HepG2 (cell line): ENCODE measurements around the gene ZNF627. TPM values are rescaled to one million over a fixed set of nuclear protein-coding genes. Genes with fewer than 3 reads are reported as not detected.
A peak's percentile ranks its signal among the peaks of the same experiment; 100 is the strongest.

Source experiments
- AKNA ChIP-seq: sonication (generic); formaldehyde crosslinking; IDR thresholded peaks from 2 replicates; pipeline ENCODE4 v1.4.0; 2020; ENCODE audit warnings: missing genetic modification reagents, borderline replicate concordance
- EEA1 ChIP-seq: sonication (generic); formaldehyde crosslinking; IDR thresholded peaks from 2 replicates; pipeline ENCODE4 v1.5.1; 2020; ENCODE audit warnings: mild to moderate bottlenecking, missing genetic modification reagents, borderline replicate concordance
- FOXA1 ChIP-seq, 2 experiments: fragments of 450-650 bp in 1 of 2; sonication (generic) in 1 of 2; formaldehyde crosslinking in 1 of 2; IDR thresholded peaks; 2 replicates each; pipeline versions ENCODE4 v1.4.0 to v1.6.1; 2016 to 2020; ENCODE audit warnings: missing genetic modification reagents in 1 of 2
- FOXA3 ChIP-seq: IDR thresholded peaks from 2 replicates; pipeline ENCODE4 v1.6.1; 2016; ENCODE audit warnings: missing genetic modification reagents, missing compliant biosample characterization
- FOXJ3 ChIP-seq: sonication (generic); formaldehyde crosslinking; IDR thresholded peaks from 2 replicates; pipeline ENCODE4 v1.4.0; 2020; ENCODE audit warnings: missing genetic modification reagents, mild to moderate bottlenecking, borderline replicate concordance
- GTF2F1 ChIP-seq: fragments of 150-350 bp; IDR thresholded peaks from 2 replicates; pipeline ENCODE4 v1.6.1; 2014; ENCODE audit warnings: low read length
- HDAC2 ChIP-seq: sonication (generic); formaldehyde crosslinking; IDR thresholded peaks from 2 replicates; pipeline ENCODE4 v1.4.0; 2020; ENCODE audit warnings: missing genetic modification reagents
- MAFK ChIP-seq, 2 experiments: IDR thresholded peaks in 1 of 2; conservative IDR thresholded peaks in 1 of 2; 2 replicates each; pipeline ENCODE4 v1.6.1; 2011; ENCODE audit warnings: improper control_type of control experiment in 2 of 2, low read length in 2 of 2
- MBNL3 ChIP-seq: fragments of 250-450 bp; sonication (Bioruptor Pico); conservative IDR thresholded peaks from 2 replicates; pipeline ENCODE4 v1.8.0; 2022; ENCODE audit warnings: mild to moderate bottlenecking, inconsistent platforms
- PLRG1 ChIP-seq: fragments of 450-650 bp; conservative IDR thresholded peaks from 2 replicates; pipeline ENCODE4 v1.6.1; 2016
- RFX1 ChIP-seq: fragments of 450-650 bp; IDR thresholded peaks from 2 replicates; pipeline ENCODE4 v1.6.1; 2017
- RFXANK ChIP-seq: IDR thresholded peaks from 2 replicates; pipeline ENCODE4 v1.6.1; 2016
- SIX1 ChIP-seq: sonication (generic); formaldehyde crosslinking; IDR thresholded peaks from 2 replicates; pipeline ENCODE4 v1.4.0; 2020; ENCODE audit warnings: missing genetic modification reagents, borderline replicate concordance
- ZNF501 ChIP-seq: sonication (generic); formaldehyde crosslinking; IDR thresholded peaks from 2 replicates; pipeline ENCODE4 v1.5.1; 2020; ENCODE audit warnings: mild to moderate bottlenecking, moderate library complexity, missing genetic modification reagents
- ZNF589 ChIP-seq: sonication (generic); formaldehyde crosslinking; conservative IDR thresholded peaks from 2 replicates; pipeline ENCODE4 v1.8.0; 2022; ENCODE audit warnings: mild to moderate bottlenecking, moderate library complexity, missing genetic modification reagents
- ZNF607 ChIP-seq: sonication (generic); formaldehyde crosslinking; IDR thresholded peaks from 2 replicates; pipeline ENCODE4 v1.5.1; 2020; ENCODE audit warnings: missing genetic modification reagents, mild to moderate bottlenecking, borderline replicate concordance
- ZNF609 ChIP-seq: sonication (generic); formaldehyde crosslinking; IDR thresholded peaks from 2 replicates; pipeline ENCODE4 v1.4.0; 2020; ENCODE audit warnings: mild to moderate bottlenecking, missing genetic modification reagents, borderline replicate concordance
- ZNF768 ChIP-seq: sonication (generic); formaldehyde crosslinking; IDR thresholded peaks from 2 replicates; pipeline ENCODE4 v1.4.0; 2020; ENCODE audit warnings: missing genetic modification reagents
- ZSCAN21 ChIP-seq: sonication (generic); formaldehyde crosslinking; IDR thresholded peaks from 2 replicates; pipeline ENCODE4 v1.8.0; 2022; ENCODE audit warnings: mild to moderate bottlenecking, missing genetic modification reagents, moderate library complexity, borderline replicate concordance
- ZSCAN30 ChIP-seq: sonication (generic); formaldehyde crosslinking; IDR thresholded peaks from 2 replicates; pipeline ENCODE4 v1.5.0; 2020; ENCODE audit warnings: mild to moderate bottlenecking, missing genetic modification reagents
- polyA plus RNA-seq, 8 experiments: library from polyadenylated mRNA; depleted of rRNA in 3 of 8; stranded (reverse) in 7 of 8; unstranded in 1 of 8; fragments of >200 nt; fragmentation: Illumina TruSeq in 4 of 8; extraction: Trizol in 4 of 8; gene quantifications; 2 replicates each; pipeline versions ENCODE4 v1.2.1 to v1.2.3, GENCODE V29; 2011 to 2016; ENCODE audit warnings: low read depth in 4 of 8, missing spikeins in 1 of 8, mixed read lengths in 1 of 8; ENCODE audit not compliant: insufficient read depth in 1 of 8
- total RNA-seq, 5 experiments: library from RNA; depleted of rRNA; stranded (reverse); fragments of >200 nt; fragmentation: Illumina TruSeq; extraction: Trizol; gene quantifications; 2 replicates each; pipeline ENCODE4 v1.2.3, GENCODE V29; 2016; ENCODE audit warnings: low read depth in 1 of 5

ZNF627 gene
- total and polyA plus RNA-seq, 2 of the 13 experiments (the other 11 are each of a cell fraction or from before 2014, with no cell fraction given), result 4.2 to 12.7 TPM

- TF ChIP-seq AKNA (no peak), ZSCAN30 (CRISPR knock-in tag) (no peak), FOXA1 (IDR thresholded peaks at IDR 0.05) (no peak), FOXA1 (CRISPR knock-in tag; IDR thresholded peaks at IDR 0.05) (peak; percentile 47), ZNF768 (CRISPR knock-in tag) (peak; percentile 56; the same call in 1 of the 2 replicates), RFXANK (CRISPR knock-in tag) (peak; percentile 72; the same call in 1 of the 2 replicates), MBNL3 (no peak), ZSCAN21 (CRISPR knock-in tag) (peak; percentile 85; the same call in 1 of the 2 replicates), FOXJ3 (CRISPR knock-in tag) (no peak), GTF2F1 (0 out of 2 replicates have a peak, but pooled peaks have one; percentile 43), ZNF609 (CRISPR knock-in tag) (0 out of 2 replicates have a peak, but pooled peaks have one; percentile 30), PLRG1 (no peak), ZNF589 (CRISPR knock-in tag) (0 out of 2 replicates have a peak, but pooled peaks have one; percentile 51), EEA1 (0 out of 2 replicates have a peak, but pooled peaks have one; percentile 85), SIX1 (CRISPR knock-in tag) (no peak), RFX1 (peak; percentile 65; the same call in 1 of the 2 replicates), HDAC2 (CRISPR knock-in tag) (0 out of 2 replicates have a peak, but pooled peaks have one; percentile 38), MAFK (conservative IDR thresholded peaks at IDR 0.05 in 1 of 2, IDR thresholded peaks at IDR 0.05 in 1 of 2; ENCODE audit: low read length in 2 of 2) (0 out of 4 replicates have a peak, but pooled peaks of 1 of the 2 experiments have one; percentile 21), ZNF501 (peak; percentile 89), ZNF607 (CRISPR knock-in tag) (peak; percentile 90), FOXA3 (CRISPR knock-in tag) (no peak; the same call in 1 of the 2 replicates)
These were observed at the start of gene ZNF627 (continued) for GRCh38 chr19:11597202-11598102.
